Loucy (cell line): ENCODE results near the gene CUX1.

ENCODE experiments used
- H2AFZ ChIP-seq: fragments of 200-600 bp; sonication (generic); 2 replicates; pipeline ENCODE4 v1.6.0; 2016; ENCODE audit warnings: antibody characterized with exemption, mild to moderate bottlenecking, low read length, moderate library complexity
- H3F3A ChIP-seq: fragments of 200-600 bp; 2 replicates; pipeline ENCODE4 v1.6.0; 2016; ENCODE audit warnings: antibody characterized with exemption, low read depth, mild to moderate bottlenecking
- H3K27me3 ChIP-seq: fragments of 200-600 bp; sonication (generic); 2 replicates; pipeline ENCODE4 v1.6.1; 2014; ENCODE audit warnings: low read length, mild to moderate bottlenecking; ENCODE audit not compliant: insufficient read depth, poor library complexity, severe bottlenecking
- H3K36me3 ChIP-seq: fragments of 200-600 bp; sonication (generic); 2 replicates; pipeline ENCODE4 v1.6.1; 2016; ENCODE audit warnings: low read length; ENCODE audit not compliant: insufficient read depth
- H3K4me1 ChIP-seq: fragments of 200-600 bp; sonication (generic); 2 replicates; pipeline ENCODE4 v1.5.1; 2014; ENCODE audit warnings: low read length, mild to moderate bottlenecking; ENCODE audit not compliant: insufficient read depth, poor library complexity, severe bottlenecking
- H3K4me2 ChIP-seq: fragments of 200-600 bp; sonication (generic); 2 replicates; pipeline ENCODE4 v1.6.0; 2014; ENCODE audit warnings: antibody characterized with exemption, low read length, low read depth, mild to moderate bottlenecking; ENCODE audit not compliant: poor library complexity, severe bottlenecking
- H3K4me3 ChIP-seq: fragments of 200-600 bp; sonication (generic); 2 replicates; pipeline ENCODE4 v1.5.1; 2014; ENCODE audit warnings: low read length, mild to moderate bottlenecking, mixed read lengths; ENCODE audit not compliant: poor library complexity, severe bottlenecking
- H3K79me2 ChIP-seq: fragments of 200-600 bp; sonication (generic); 2 replicates; pipeline ENCODE4 v1.6.1; 2014; ENCODE audit warnings: low read length; ENCODE audit not compliant: insufficient read depth
- H3K9ac ChIP-seq: fragments of 200-600 bp; sonication (generic); 2 replicates; pipeline ENCODE4 v1.6.0; 2014; ENCODE audit warnings: mild to moderate bottlenecking, low read depth, low read length, moderate library complexity; ENCODE audit not compliant: poor library complexity, severe bottlenecking
- H3K9me2 ChIP-seq: fragments of 200-600 bp; sonication (generic); replicated peaks from 2 replicates; pipeline ENCODE4 v1.6.1; 2016; ENCODE audit warnings: low read depth, low read length, mixed read lengths
- H3K9me3 ChIP-seq: fragments of 200-600 bp; sonication (generic); 2 replicates; pipeline ENCODE4 v1.6.1; 2014; ENCODE audit warnings: mild to moderate bottlenecking, antibody characterized with exemption, low read length, low read depth; ENCODE audit not compliant: insufficient read depth
- H4K20me1 ChIP-seq: fragments of 200-600 bp; sonication (generic); 2 replicates; pipeline ENCODE4 v1.6.0; 2014; ENCODE audit warnings: antibody characterized with exemption, low read length, mild to moderate bottlenecking; ENCODE audit not compliant: insufficient read depth, poor library complexity, severe bottlenecking
- EZH2phosphoT487 ChIP-seq: fragments of 200-600 bp; IDR thresholded peaks from 2 replicates; pipeline ENCODE4 v1.6.1; 2018; ENCODE audit warnings: antibody characterized with exemption, mild to moderate bottlenecking, moderate library complexity, borderline replicate concordance
- TF ChIP-seq, protein P1 (sequence below): fragments of 200-600 bp; sonication (generic); conservative IDR thresholded peaks from 2 replicates; pipeline ENCODE4 v1.5.1; 2014; ENCODE audit warnings: mild to moderate bottlenecking, antibody characterized with exemption, low read length

CUX1 gene

GRCh38 chr7:102239206-102239820 is 421.9 kb downstream of the CUX1 start:
- TF ChIP-seq EZH2phosphoT487, result no peak
- TF ChIP-seq, protein P1, sequence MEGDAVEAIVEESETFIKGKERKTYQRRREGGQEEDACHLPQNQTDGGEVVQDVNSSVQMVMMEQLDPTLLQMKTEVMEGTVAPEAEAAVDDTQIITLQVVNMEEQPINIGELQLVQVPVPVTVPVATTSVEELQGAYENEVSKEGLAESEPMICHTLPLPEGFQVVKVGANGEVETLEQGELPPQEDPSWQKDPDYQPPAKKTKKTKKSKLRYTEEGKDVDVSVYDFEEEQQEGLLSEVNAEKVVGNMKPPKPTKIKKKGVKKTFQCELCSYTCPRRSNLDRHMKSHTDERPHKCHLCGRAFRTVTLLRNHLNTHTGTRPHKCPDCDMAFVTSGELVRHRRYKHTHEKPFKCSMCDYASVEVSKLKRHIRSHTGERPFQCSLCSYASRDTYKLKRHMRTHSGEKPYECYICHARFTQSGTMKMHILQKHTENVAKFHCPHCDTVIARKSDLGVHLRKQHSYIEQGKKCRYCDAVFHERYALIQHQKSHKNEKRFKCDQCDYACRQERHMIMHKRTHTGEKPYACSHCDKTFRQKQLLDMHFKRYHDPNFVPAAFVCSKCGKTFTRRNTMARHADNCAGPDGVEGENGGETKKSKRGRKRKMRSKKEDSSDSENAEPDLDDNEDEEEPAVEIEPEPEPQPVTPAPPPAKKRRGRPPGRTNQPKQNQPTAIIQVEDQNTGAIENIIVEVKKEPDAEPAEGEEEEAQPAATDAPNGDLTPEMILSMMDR, result no peak
- Histone ChIP-seq H3K9me3 (no peaks in the 10 kb centered on the region), H3K9ac (no peak overlapping the region), H3K36me3 (peaks cover 64% of the 10 kb centered on the region; the same call in 1 of the 2 replicates), H3K4me1 (no peaks in the 10 kb centered on the region), H3K4me2 (no peak overlapping the region), H3K27me3 (no peaks in the 10 kb centered on the region), H2AFZ (no peak overlapping the region), H3K4me3 (no peak overlapping the region), H3F3A (no peaks in the 10 kb centered on the region), H4K20me1 (no peaks in the 10 kb centered on the region), H3K79me2 (no peaks in the 10 kb centered on the region), H3K9me2 (no peaks in the 10 kb centered on the region)

DNA sequence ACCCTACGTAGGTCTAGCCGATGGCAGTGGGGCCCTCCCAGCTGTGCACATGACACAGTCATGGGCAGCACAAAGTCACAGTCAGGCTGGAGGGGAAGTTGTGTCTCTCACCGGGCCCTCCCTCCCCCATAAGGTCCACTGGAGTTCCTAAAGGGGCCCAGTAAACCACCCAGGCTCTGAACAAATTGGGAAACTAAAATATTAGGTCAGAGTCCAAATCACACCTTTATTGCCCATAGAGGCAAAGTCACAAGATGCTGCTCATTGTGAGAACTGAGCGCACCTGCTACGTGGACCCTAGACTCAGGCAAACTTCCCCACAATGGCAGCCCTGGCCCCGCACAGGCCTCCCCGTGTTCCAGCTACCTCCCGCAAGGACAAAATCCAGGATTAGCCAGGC is 424.0 kb downstream of the CUX1 start:
- H3K4me2 ChIP-seq, result no peak overlapping the region
- no peaks in the 10 kb centered on the region for H3K27me3 ChIP-seq
- H3K4me1 ChIP-seq, result no peaks in the 10 kb centered on the region
- H3K4me3 ChIP-seq, result no peak overlapping the region
- no peaks in the 10 kb centered on the region for H3K79me2 ChIP-seq
- H2AFZ ChIP-seq, result no peak overlapping the region
- H3K9ac ChIP-seq, result no peak overlapping the region
- H3K9me3 ChIP-seq, result no peaks in the 10 kb centered on the region
- H3K36me3 ChIP-seq, result peaks cover 65% of the 10 kb centered on the region; the same call in 1 of the 2 replicates
- no peaks in the 10 kb centered on the region for H3K9me2 ChIP-seq
- no peaks in the 10 kb centered on the region for H3F3A ChIP-seq
- H4K20me1 ChIP-seq, result no peaks in the 10 kb centered on the region
- no peak for TF ChIP-seq EZH2phosphoT487
- TF ChIP-seq, protein P1, result no peak

- Histone ChIP-seq H3K9me2 (no peaks in the 10 kb centered on the region), H3K9ac (no peak overlapping the region), H2AFZ (no peak overlapping the region), H4K20me1 (no peaks in the 10 kb centered on the region), H3K4me2 (no peak overlapping the region), H3K4me3 (no peak overlapping the region), H3K9me3 (no peaks in the 10 kb centered on the region), H3K27me3 (no peaks in the 10 kb centered on the region), H3K4me1 (no peaks in the 10 kb centered on the region), H3K79me2 (no peaks in the 10 kb centered on the region), H3F3A (no peaks in the 10 kb centered on the region), H3K36me3 (peaks cover 67% of the 10 kb centered on the region; the same call in 1 of the 2 replicates)
- TF ChIP-seq, protein P1, result no peak
- no peak for TF ChIP-seq EZH2phosphoT487
Measured at GRCh38 chr7:102244601-102245000, 427.2 kb downstream of the CUX1 start.
